ENCODE data around the gene FIGNL2.
"Not testable (repeated sequence)": the region's sequence is repeated elsewhere in the genome, so short reads cannot be mapped to it uniquely, and the experiment has no call there.

Gene FIGNL2

GRCh38 chr12:51848326-51848727, at the start of gene FIGNL2:
Gene FIGNL2, minus strand, starts transcription at chr12:51848718. Its CDS starts 26,305 bp downstream, at chr12:51822413.
- DNase-seq (ENCODE audit: low read depth in 2 of 2) = no peak

- DNase-seq (ENCODE audit: low read depth in 2 of 2) = no peak
These were observed 48.7 kb upstream of the FIGNL2 start for GRCh38 chr12:51897181-51897580.

- no peak for DNase-seq (ENCODE audit: low read depth in 2 of 2)
These were observed 47.7 kb upstream of the FIGNL2 start for GRCh38 chr12:51896236-51896635.

GRCh38 chr12:51895378-51896135, 47.0 kb upstream of the FIGNL2 start:
- no peak for DNase-seq (ENCODE audit: low read depth in 2 of 2)

GRCh38 chr12:51893786-51894185, 45.3 kb upstream of the FIGNL2 start:
- DNase-seq (ENCODE audit: low read depth in 2 of 2) = no peak

- no peak for DNase-seq (ENCODE audit: low read depth in 2 of 2)
These were observed 43.3 kb upstream of the FIGNL2 start for GRCh38 chr12:51891843-51892242.

- DNase-seq (ENCODE audit: low read depth in 2 of 2) = no peak
These were observed 42.1 kb upstream of the FIGNL2 start for GRCh38 chr12:51890511-51891171.

GRCh38 chr12:51890133-51890464, 41.6 kb upstream of the FIGNL2 start:
- no peak for DNase-seq (ENCODE audit: low read depth in 2 of 2)

- no peak for DNase-seq (ENCODE audit: low read depth in 2 of 2)
These were observed 41.0 kb upstream of the FIGNL2 start for GRCh38 chr12:51889216-51890132.

- DNase-seq (ENCODE audit: low read depth in 2 of 2) = no peak
These were observed 40.0 kb upstream of the FIGNL2 start for GRCh38 chr12:51888316-51889215.

- DNase-seq (ENCODE audit: low read depth in 2 of 2) = no peak
These were observed 39.2 kb upstream of the FIGNL2 start, which contains the start of gene ANKRD33 for GRCh38 chr12:51887476-51888315. Gene ANKRD33, plus strand, starts transcription at chr12:51888103. Its CDS starts 84 bp downstream, at chr12:51888187.

GRCh38 chr12:51886021-51886710, 37.6 kb upstream of the FIGNL2 start:
- DNase-seq (ENCODE audit: low read depth in 2 of 2) = no peak

- DNase-seq (ENCODE audit: low read depth in 2 of 2) = not testable (repeated sequence)
These were observed 36.9 kb upstream of the FIGNL2 start for GRCh38 chr12:51885294-51886020.

GRCh38 chr12:51884676-51885229, 36.2 kb upstream of the FIGNL2 start:
- no peak for DNase-seq (ENCODE audit: low read depth in 2 of 2)

GRCh38 chr12:51883998-51884675, 35.6 kb upstream of the FIGNL2 start:
- DNase-seq (ENCODE audit: low read depth in 2 of 2) = no peak

- DNase-seq (ENCODE audit: low read depth in 2 of 2) = no peak
These were observed 34.8 kb upstream of the FIGNL2 start for GRCh38 chr12:51883295-51883694.

GRCh38 chr12:51879102-51879501, 30.6 kb upstream of the FIGNL2 start:
- no peak for DNase-seq (ENCODE audit: low read depth in 2 of 2)

GRCh38 chr12:51874486-51874885, 26.0 kb upstream of the FIGNL2 start:
- no peak for DNase-seq (ENCODE audit: low read depth in 2 of 2)

Measured in stimulated activated CD4-positive, alpha-beta T cell treated with anti-CD3 and anti-CD28 coated beads, Interleukin-1b, Interleukin-23, amount 100 ng/mL, for 1 hour (primary cell).